Breast epithelium (tissue), 4 donors: ENCODE measurements around the gene LPP. TPM values are rescaled to one million over a fixed set of nuclear protein-coding genes. Genes with fewer than 3 reads are reported as not detected.

Experiments used
- DNase-seq, 2 donors: peaks; one replicate each; pipeline ENCODE4 v3.0.0-alpha.2; 2019; ENCODE audit warnings: low spot score in 2 of 2
- H3K27ac ChIP-seq, 2 donors: fragments of 200-600 bp; sonication (generic) in 1 of 2; one replicate each; pipeline ENCODE4 v1.5.1; 2016 to 2019; ENCODE audit warnings: mild to moderate bottlenecking in 1 of 2
- H3K27me3 ChIP-seq, 2 donors: fragments of 200-600 bp; sonication (generic) in 1 of 2; one replicate each; pipeline versions ENCODE4 v1.5.1 to v1.6.0; 2017 to 2019; ENCODE audit warnings: control low read depth in 1 of 2, mild to moderate bottlenecking in 1 of 2
- H3K36me3 ChIP-seq: fragments of 200-600 bp; one replicate; pipeline ENCODE4 v1.5.1; 2019
- H3K4me1 ChIP-seq, 2 donors: fragments of 200-600 bp; sonication (generic); one replicate each; pipeline ENCODE4 v1.5.1; 2016 to 2019; ENCODE audit warnings: control low read depth in 1 of 2
- H3K4me3 ChIP-seq, 3 donors: fragments of 200-600 bp; sonication (generic); 1 replicate in 2 of 3; 2 replicates in 1 of 3; pipeline ENCODE4 v1.5.1; 2016 to 2019; ENCODE audit warnings: mild to moderate bottlenecking in 3 of 3, moderate library complexity in 2 of 3
- H3K9me3 ChIP-seq, 2 donors: fragments of 200-600 bp; sonication (generic) in 1 of 2; one replicate each; pipeline ENCODE4 v1.5.1; 2016 to 2019; ENCODE audit warnings: control low read depth in 1 of 2
- CTCF ChIP-seq, 3 donors: fragments of 450-650 bp; IDR thresholded peaks; one replicate each; pipeline ENCODE4 v1.5.1; 2016 to 2017; ENCODE audit warnings: antibody characterized with exemption in 3 of 3, mild to moderate bottlenecking in 3 of 3, moderate library complexity in 3 of 3
- POLR2A ChIP-seq: fragments of 450-650 bp; IDR thresholded peaks from one replicate; pipeline ENCODE4 v1.6.1; 2016; ENCODE audit warnings: antibody characterized with exemption, mild to moderate bottlenecking, moderate library complexity
- POLR2AphosphoS5 ChIP-seq, 3 donors: sonication (generic); formaldehyde crosslinking; IDR thresholded peaks; one replicate each; pipeline ENCODE4 v1.6.1; 2017; ENCODE audit warnings: antibody characterized with exemption in 3 of 3
- intact Hi-C: fragments of 100-400 bp; cut with DNase I; formaldehyde crosslinking; loops from one replicate; pipeline ENCODE4 v1.15.1; 2023; ENCODE audit warnings: low total_unique reads
- total RNA-seq, 3 donors: library from RNA; depleted of rRNA; stranded (reverse); fragments of >200 nt; gene quantifications; one replicate each; pipeline ENCODE4 v1.1.0, GENCODE V29; 2016

The LPP gene
- total RNA-seq, 3 donors from 2014 or later, result 135 to 183 (median 147) TPM

GRCh38 chr3:188720215-188720614 lies 566.3 kb downstream of the LPP start:
- H3K36me3 ChIP-seq, result no peaks in the 10 kb centered on the region
- H3K27ac ChIP-seq, result no peak overlapping the region
- H3K4me3 ChIP-seq, result no peak overlapping the region
- intact Hi-C loops, result no loop called here
- no peaks in the 10 kb centered on the region for H3K9me3 ChIP-seq
- H3K27me3 ChIP-seq, result no peaks in the 10 kb centered on the region
- no peaks in the 10 kb centered on the region for H3K4me1 ChIP-seq
- DNase-seq, result no peak
- no peak for TF ChIP-seq POLR2A
- TF ChIP-seq POLR2AphosphoS5 (IDR thresholded peaks at IDR 0.05), result no peak
- TF ChIP-seq CTCF (IDR thresholded peaks at IDR 0.05), result no peak

- intact Hi-C loops, result no loop called here
Observed at GRCh38 chr3:188720636-188721035, 566.7 kb downstream of the LPP start.

GRCh38 chr3:188721312-188721711 lies 567.4 kb downstream of the LPP start:
- Histone ChIP-seq H3K27me3 (no peaks in the 10 kb centered on the region), H3K36me3 (no peaks in the 10 kb centered on the region), H3K4me3 (no peak overlapping the region), H3K4me1 (no peaks in the 10 kb centered on the region), H3K27ac (no peak overlapping the region), H3K9me3 (no peaks in the 10 kb centered on the region)
- no peak for DNase-seq
- TF ChIP-seq POLR2A, result no peak
- TF ChIP-seq POLR2AphosphoS5 (IDR thresholded peaks at IDR 0.05), result no peak
- TF ChIP-seq CTCF (IDR thresholded peaks at IDR 0.05), result no peak
- intact Hi-C loops, result no loop called here

More at GRCh38 chr3:188720636-188721035, 566.7 kb downstream of the LPP start:
- no peak for TF ChIP-seq CTCF (IDR thresholded peaks at IDR 0.05)
- no peak for TF ChIP-seq POLR2AphosphoS5 (IDR thresholded peaks at IDR 0.05)
- no peak for TF ChIP-seq POLR2A
- Histone ChIP-seq H3K4me3 (no peak overlapping the region), H3K9me3 (no peaks in the 10 kb centered on the region), H3K4me1 (no peaks in the 10 kb centered on the region), H3K36me3 (no peaks in the 10 kb centered on the region), H3K27me3 (no peaks in the 10 kb centered on the region), H3K27ac (no peak overlapping the region)
- no peak for DNase-seq

GRCh38 chr3:188721990-188722389 lies 568.0 kb downstream of the LPP start:
- H3K9me3 ChIP-seq, result no peaks in the 10 kb centered on the region
- intact Hi-C loops, result no loop called here
- DNase-seq, result no peak
- TF ChIP-seq CTCF (IDR thresholded peaks at IDR 0.05), result no peak
- TF ChIP-seq POLR2AphosphoS5 (IDR thresholded peaks at IDR 0.05), result no peak
- TF ChIP-seq POLR2A, result no peak
- H3K4me3 ChIP-seq, result no peak overlapping the region
- no peaks in the 10 kb centered on the region for H3K4me1 ChIP-seq
- H3K36me3 ChIP-seq, result no peaks in the 10 kb centered on the region
- H3K27me3 ChIP-seq, result no peaks in the 10 kb centered on the region
- H3K27ac ChIP-seq, result no peak overlapping the region

GRCh38 chr3:188722963-188723362 lies 569.0 kb downstream of the LPP start:
- H3K27me3 ChIP-seq, result no peaks in the 10 kb centered on the region
- no peak overlapping the region for H3K4me3 ChIP-seq
- no peak overlapping the region for H3K27ac ChIP-seq
- intact Hi-C loops, result no loop called here
- no peaks in the 10 kb centered on the region for H3K9me3 ChIP-seq
- no peaks in the 10 kb centered on the region for H3K36me3 ChIP-seq
- no peaks in the 10 kb centered on the region for H3K4me1 ChIP-seq
- TF ChIP-seq POLR2A (no peak), CTCF (IDR thresholded peaks at IDR 0.05) (no peak), POLR2AphosphoS5 (IDR thresholded peaks at IDR 0.05) (no peak)
- DNase-seq, result no peak
